HepG2 (cell line): ENCODE results near the gene ZNF419. TPM values are rescaled to one million over a fixed set of nuclear protein-coding genes. Genes with fewer than 3 reads are reported as not detected.
A peak's percentile ranks its signal among the peaks of the same experiment; 100 is the strongest.
"Not testable (repeated sequence)": the region's sequence is repeated elsewhere in the genome, so short reads cannot be mapped to it uniquely, and the experiment has no call there.

Source experiments
- ELF3 ChIP-seq: IDR thresholded peaks from 2 replicates; pipeline ENCODE4 v1.6.1; 2016; ENCODE audit warnings: missing genetic modification reagents, missing compliant biosample characterization
- ERF ChIP-seq: IDR thresholded peaks from 2 replicates; pipeline ENCODE4 v1.6.1; 2018; ENCODE audit warnings: missing biosample characterization, missing genetic modification reagents
- FOXK1 ChIP-seq: sonication (generic); formaldehyde crosslinking; IDR thresholded peaks from 2 replicates; pipeline ENCODE4 v1.4.0; 2020; ENCODE audit warnings: low read depth, missing genetic modification reagents, borderline replicate concordance
- HMGXB3 ChIP-seq: sonication (generic); formaldehyde crosslinking; IDR thresholded peaks from 2 replicates; pipeline ENCODE4 v1.4.0; 2020; ENCODE audit warnings: missing genetic modification reagents, borderline replicate concordance
- HOXA5 ChIP-seq: sonication (generic); formaldehyde crosslinking; IDR thresholded peaks from 2 replicates; pipeline ENCODE4 v1.4.0; 2020; ENCODE audit warnings: missing genetic modification reagents
- KAT7 ChIP-seq: IDR thresholded peaks from 2 replicates; pipeline ENCODE4 v1.6.1; 2018; ENCODE audit warnings: borderline replicate concordance, missing compliant biosample characterization
- KLF16 ChIP-seq, 2 experiments: sonication (generic) in 1 of 2; formaldehyde crosslinking in 1 of 2; IDR thresholded peaks; 2 replicates each; pipeline versions ENCODE4 v1.6.1 to v1.8.0; 2016 to 2023; ENCODE audit warnings: missing genetic modification reagents in 2 of 2, missing compliant biosample characterization in 1 of 2
- MIER3 ChIP-seq: IDR thresholded peaks from 2 replicates; pipeline ENCODE4 v1.6.1; 2016; ENCODE audit warnings: missing compliant biosample characterization, borderline replicate concordance
- MIXL1 ChIP-seq: IDR thresholded peaks from 2 replicates; pipeline ENCODE4 v1.6.1; 2016
- MXI1 ChIP-seq: IDR thresholded peaks from 3 replicates; pipeline ENCODE4 v1.6.1; 2012; ENCODE audit warnings: low read depth, low read length, inconsistent platforms, borderline replicate concordance
- NR2C2 ChIP-seq: sonication (generic); formaldehyde crosslinking; IDR thresholded peaks from 2 replicates; pipeline ENCODE4 v1.4.0; 2020; ENCODE audit warnings: missing genetic modification reagents, mild to moderate bottlenecking, moderate library complexity, borderline replicate concordance
- NR2F6 ChIP-seq, 2 experiments: IDR thresholded peaks; 2 replicates each; pipeline ENCODE4 v1.6.1; 2016; ENCODE audit warnings: antibody characterized with exemption in 1 of 2, mild to moderate bottlenecking in 1 of 2
- POLR2AphosphoS5 ChIP-seq: IDR thresholded peaks from 2 replicates; pipeline ENCODE4 v1.6.1; 2012; ENCODE audit warnings: low read depth, low read length
- RBFOX2 ChIP-seq: fragments of 200-400 bp; formaldehyde crosslinking; IDR thresholded peaks from 2 replicates; pipeline ENCODE4 v1.6.1; 2017; ENCODE audit warnings: low read depth, mild to moderate bottlenecking, low read length
- TAF1 ChIP-seq: sonication (generic); formaldehyde crosslinking; IDR thresholded peaks from 2 replicates; pipeline ENCODE4 v1.4.0; 2020; ENCODE audit warnings: missing genetic modification reagents
- YEATS2 ChIP-seq: sonication (generic); formaldehyde crosslinking; IDR thresholded peaks from 2 replicates; pipeline ENCODE4 v1.4.0; 2020; ENCODE audit warnings: missing genetic modification reagents, borderline replicate concordance
- ZGPAT ChIP-seq: IDR thresholded peaks from 2 replicates; pipeline ENCODE4 v1.6.1; 2016; ENCODE audit warnings: mild to moderate bottlenecking
- ZNF292 ChIP-seq: sonication (generic); formaldehyde crosslinking; IDR thresholded peaks from 2 replicates; pipeline ENCODE4 v1.8.1; 2022; ENCODE audit warnings: mild to moderate bottlenecking, low read depth, missing genetic modification reagents, borderline replicate concordance
- ZNF572 ChIP-seq: sonication (generic); formaldehyde crosslinking; IDR thresholded peaks from 2 replicates; pipeline ENCODE4 v1.5.1; 2020; ENCODE audit warnings: mild to moderate bottlenecking, missing genetic modification reagents
- ZNF710 ChIP-seq: sonication (generic); formaldehyde crosslinking; IDR thresholded peaks from 2 replicates; pipeline ENCODE4 v1.5.0; 2020; ENCODE audit warnings: mild to moderate bottlenecking, missing genetic modification reagents, borderline replicate concordance
- ZNF768 ChIP-seq: sonication (generic); formaldehyde crosslinking; IDR thresholded peaks from 2 replicates; pipeline ENCODE4 v1.4.0; 2020; ENCODE audit warnings: missing genetic modification reagents
- polyA plus RNA-seq, 8 experiments: library from polyadenylated mRNA; depleted of rRNA in 3 of 8; stranded (reverse) in 7 of 8; unstranded in 1 of 8; fragments of >200 nt; fragmentation: Illumina TruSeq in 4 of 8; extraction: Trizol in 4 of 8; gene quantifications; 2 replicates each; pipeline versions ENCODE4 v1.2.1 to v1.2.3, GENCODE V29; 2011 to 2016; ENCODE audit warnings: low read depth in 4 of 8, missing spikeins in 1 of 8, mixed read lengths in 1 of 8; ENCODE audit not compliant: insufficient read depth in 1 of 8
- total RNA-seq, 5 experiments: library from RNA; depleted of rRNA; stranded (reverse); fragments of >200 nt; fragmentation: Illumina TruSeq; extraction: Trizol; gene quantifications; 2 replicates each; pipeline ENCODE4 v1.2.3, GENCODE V29; 2016; ENCODE audit warnings: low read depth in 1 of 5

ZNF419 gene
- total and polyA plus RNA-seq, 2 of the 13 experiments (the other 11 are each of a cell fraction or from before 2014, with no cell fraction given) = 8.5 to 8.8 TPM

GRCh38 chr19:57499680-57500395 lies 12.3 kb downstream of the ZNF419 start, which contains the start of gene ZNF773 (continued):
- 0 out of 2 replicates have a peak, but pooled peaks have one; percentile 46 for TF ChIP-seq HMGXB3 (CRISPR knock-in tag)
- peak; percentile 63; the same call in 1 of the 2 replicates for TF ChIP-seq ZNF768 (CRISPR knock-in tag)
- peak; percentile 32; the same call in 1 of the 2 replicates for TF ChIP-seq ZNF710
- peak; percentile 33; the same call in 1 of the 2 replicates for TF ChIP-seq FOXK1 (CRISPR knock-in tag)
- 0 out of 2 replicates have a peak, but pooled peaks have one; percentile 22 for TF ChIP-seq ZNF572
- TF ChIP-seq TAF1 = peak; percentile 84
- 0 out of 2 replicates have a peak, but pooled peaks have one; percentile 37 for TF ChIP-seq KAT7 (CRISPR knock-in tag)
- TF ChIP-seq YEATS2 (CRISPR knock-in tag) = peak; percentile 79; the same call in 1 of the 2 replicates
- TF ChIP-seq MIXL1 = peak; percentile 22; the same call in 1 of the 2 replicates
- peak; percentile 55; the same call in 1 of the 2 replicates for TF ChIP-seq ZGPAT
- peak; percentile 68 for TF ChIP-seq NR2C2 (CRISPR knock-in tag)
- TF ChIP-seq ZNF292 (CRISPR knock-in tag) = peak; percentile 60; the same call in 1 of the 2 replicates
- peak; percentile 59; the same call in 1 of the 2 replicates for TF ChIP-seq ERF (CRISPR knock-in tag)
- peak in 1 of 2 experiments; percentile 77; a peak in 2 of 4 replicates for TF ChIP-seq KLF16 (CRISPR knock-in tag; IDR thresholded peaks at IDR 0.05)
- peak; percentile 80 for TF ChIP-seq ELF3 (CRISPR knock-in tag)
- peak; percentile 88 for TF ChIP-seq POLR2AphosphoS5
- peak; percentile 51; the same call in 1 of the 2 replicates for TF ChIP-seq HOXA5 (CRISPR knock-in tag)
- not testable (repeated sequence) for TF ChIP-seq NR2F6 (IDR thresholded peaks at IDR 0.05)
- TF ChIP-seq NR2F6 (CRISPR knock-in tag; IDR thresholded peaks at IDR 0.05) = 0 out of 2 replicates have a peak, but pooled peaks have one; percentile 15
- TF ChIP-seq MXI1 = peak; percentile 60; the same call in 1 of the 3 replicates
- 0 out of 2 replicates have a peak, but pooled peaks have one; percentile 73 for TF ChIP-seq MIER3 (CRISPR knock-in tag)
- peak; percentile 91 for TF ChIP-seq RBFOX2
